Measurements from ENCODE around the gene UBB. TPM values are rescaled to one million over a fixed set of nuclear protein-coding genes. Genes with fewer than 3 reads are reported as not detected.

Gene UBB
- total and polyA plus RNA-seq, 2 of the 4 experiments (the other 2 are of a cell fraction): 2,561 to 4,283 TPM

DNA sequence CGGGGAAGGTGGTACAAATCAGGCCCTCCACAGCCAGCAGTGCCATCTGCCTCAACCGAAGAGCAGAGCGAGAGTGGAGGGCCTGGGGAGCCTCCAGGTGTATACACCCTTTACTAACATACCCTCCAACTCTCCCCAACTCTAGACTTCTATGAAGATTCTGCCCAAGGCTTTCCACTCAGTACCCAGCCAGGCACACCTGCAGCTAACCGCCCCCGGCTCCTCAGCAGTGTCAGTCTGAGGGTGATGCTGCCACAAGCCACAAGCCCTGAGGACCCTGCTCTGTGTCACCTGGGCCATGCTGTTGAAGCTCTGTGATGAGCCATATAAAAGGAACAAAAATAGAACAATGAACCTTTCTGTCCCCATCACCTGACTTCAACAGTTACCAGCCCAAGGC lies 31.5 kb upstream of the UBB start:
- Histone ChIP-seq H3K9me1 (ENCODE audit: insufficient read depth, low read length) (peaks cover 4% of the 10 kb centered on the region; the same call in 1 of the 2 replicates), H3K9ac (ENCODE audit: low read depth, low read length) (no peak overlapping the region), H4K20me1 (ENCODE audit: insufficient read depth, low read length) (no peaks in the 10 kb centered on the region), H4K91ac (ENCODE audit: insufficient read depth, low read depth, low read length) (no peak overlapping the region), H3K56ac (ENCODE audit: extremely low read depth, insufficient read depth, low read length) (no peak overlapping the region), H2BK120ac (ENCODE audit: low read depth, low read length) (no peak overlapping the region), H3K27me3 (ENCODE audit: control insufficient read depth, insufficient read depth, low read length) (no peaks in the 10 kb centered on the region), H3K9me3 (ENCODE audit: control insufficient read depth, insufficient read depth, low read length) (no peaks in the 10 kb centered on the region), H4K8ac (ENCODE audit: low read depth in 2 of 2, low read length in 2 of 2) (no peak overlapping the region), H3K4me3 (ENCODE audit: insufficient read depth, low read depth, low read length) (no peak overlapping the region), H3K79me1 (ENCODE audit: low read depth in 1 of 2, low read length in 2 of 2) (peaks cover 6 to 18% of the 10 kb centered on the region in 2 experiments; a peak in 3 of 4 replicates), H3K23ac (ENCODE audit: low read depth, low read length) (no peak overlapping the region), H3K27ac (ENCODE audit: insufficient read depth, low read length) (no peak overlapping the region), H3K18ac (ENCODE audit: low read depth, low read length) (no peak overlapping the region), H3K4me2 (ENCODE audit: low read depth, low read length) (no peak overlapping the region), H2BK20ac (ENCODE audit: low read depth, low read length) (no peak overlapping the region), H4K5ac (ENCODE audit: low read depth, low read length) (no peak overlapping the region), H3K14ac (replicated peaks; ENCODE audit: low read depth, low read length) (no peak overlapping the region), H3K36me3 (ENCODE audit: control insufficient read depth, insufficient read depth, low read length) (peaks cover 10% of the 10 kb centered on the region), H2BK15ac (ENCODE audit: low read depth, low read length) (no peak overlapping the region), H3K4me1 (ENCODE audit: control insufficient read depth, insufficient read depth, low read length) (0 out of 2 replicates have a peak, but pooled peaks cover 2% of the 10 kb centered on the region), H2AK5ac (ENCODE audit: low read depth, low read length) (no peak overlapping the region), H3K4ac (ENCODE audit: low read depth, low read length) (no peak overlapping the region), H2BK5ac (ENCODE audit: low read depth, low read length, poor library complexity, severe bottlenecking) (no peak overlapping the region), H2AK9ac (replicated peaks; ENCODE audit: low read depth, low read length, poor library complexity) (peak overlapping the region; percentile 31), H2AFZ (replicated peaks; ENCODE audit: low read length, poor library complexity) (no peak overlapping the region)
- dilution Hi-C loops (cut with HindIII; ENCODE audit: low sequenced_read_pairs, unreplicated experiment): no loop called here
- intact Hi-C loops (cut with micrococcal nuclease): no loop called here
- in situ Hi-C loops (cut with MboI; ENCODE audit: low sequenced_read_pairs): no loop called here
- DNase-seq (no peak), ATAC-seq (ENCODE audit: low read depth) (no peak)
- CTCF ChIA-PET: interaction anchor here (1.8 kb wide), 1 partner anchor 14 kb away, joined by 6 read pairs; no protein-coding TSS in a partner anchor
- TF ChIP-seq FOS (IDR thresholded peaks at IDR 0.05; ENCODE audit: low read depth, low read length) (no peak), MXI1 (IDR thresholded peaks at IDR 0.05; ENCODE audit: borderline replicate concordance, low read depth, low read length) (no peak), CHD1 (IDR thresholded peaks at IDR 0.05; ENCODE audit: low read depth, low read length) (no peak), RCOR1 (IDR thresholded peaks at IDR 0.05; ENCODE audit: insufficient replicate concordance, low read length) (no peak), SMC3 (IDR thresholded peaks at IDR 0.05; ENCODE audit: low read depth, low read length) (no peak), MAFK (IDR thresholded peaks at IDR 0.05; ENCODE audit: low read depth, low read length) (no peak), MAZ (IDR thresholded peaks at IDR 0.05; ENCODE audit: borderline replicate concordance, low read depth, low read length) (no peak), NFE2L2 (IDR thresholded peaks at IDR 0.05; ENCODE audit: low read depth, low read length) (no peak), BHLHE40 (IDR thresholded peaks at IDR 0.05; ENCODE audit: low read depth, low read length) (no peak), USF2 (IDR thresholded peaks at IDR 0.05; ENCODE audit: low read depth, low read length) (no peak), POLR2A (IDR thresholded peaks at IDR 0.05; ENCODE audit: low read depth, low read length) (no peak)
- POLR2A ChIA-PET (ENCODE audit: unreplicated experiment): interaction anchor here (0.6 to 0.7 kb wide), 2 partner anchors 26 to 198 kb away, joined by 3 to 4 read pairs; no protein-coding TSS in a partner anchor
- WGBS, 2 experiments (ENCODE audit: extremely low coverage in 2 of 2, insufficient read length in 1 of 2): no CpG with 5 or more reads among the region's 5 CpGs
- BruUV-seq (replicated peaks): TSS peak; percentile 25
